Measurements from ENCODE around the gene DNAH2. TPM values are rescaled to one million over a fixed set of nuclear protein-coding genes. Genes with fewer than 3 reads are reported as not detected.

Gene DNAH2
- total RNA-seq, 1 experiment from 2014 or later = 0.15 TPM

DNA sequence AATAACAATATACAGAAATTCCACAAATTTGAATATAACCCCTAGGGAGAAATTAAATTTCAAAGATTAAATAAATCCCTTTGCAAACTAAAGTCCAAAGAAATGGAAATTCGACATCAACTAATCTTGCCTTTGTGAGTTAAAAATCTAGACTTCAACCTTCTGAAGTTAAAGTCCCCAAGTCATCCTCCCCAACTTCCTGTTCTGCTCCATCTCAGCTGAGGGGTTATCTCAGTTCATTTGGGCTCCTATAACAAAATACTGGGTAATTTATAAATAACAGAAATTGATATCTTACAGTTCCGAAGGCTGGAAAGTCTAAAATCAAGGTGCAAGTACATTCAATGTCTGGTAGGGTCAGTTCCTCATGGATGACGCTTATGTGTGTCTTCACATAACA is 93.7 kb downstream of the DNAH2 start:
- Histone ChIP-seq H4K91ac (ENCODE audit: insufficient read length, low read depth, low read length) (no peak overlapping the region), H2AFZ (ENCODE audit: low read length) (no peak overlapping the region), H2AK5ac (ENCODE audit: insufficient read length, low read length) (no peak overlapping the region), H3K9me3 (ENCODE audit: control insufficient read depth, low read depth, low read length) (no peaks in the 10 kb centered on the region), H2BK15ac (ENCODE audit: low read depth, low read length) (no peak overlapping the region), H3K27me3 (ENCODE audit: insufficient read depth, low read length) (no peaks in the 10 kb centered on the region; the same call in 1 of the 2 replicates), H3K9ac (ENCODE audit: extremely low read depth, insufficient read length, low read length) (no peak overlapping the region), H4K20me1 (ENCODE audit: control insufficient read depth, insufficient read depth, insufficient read length) (no peaks in the 10 kb centered on the region), H3K27ac (ENCODE audit: insufficient read length, low read depth, low read length) (no peak overlapping the region), H3K79me2 (ENCODE audit: insufficient read depth, low read length) (no peaks in the 10 kb centered on the region), H2BK12ac (ENCODE audit: insufficient read length, low read depth, low read length) (no peak overlapping the region), H3K79me1 (ENCODE audit: insufficient read depth, low read depth, low read length, poor library complexity, severe bottlenecking) (no peaks in the 10 kb centered on the region), H3K14ac (ENCODE audit: insufficient read depth, low read length) (no peak overlapping the region), H2BK5ac (ENCODE audit: insufficient read length, low read length) (no peak overlapping the region), H3T11ph (ENCODE audit: low read length) (no peak overlapping the region), H3K4me2 (ENCODE audit: insufficient read depth, insufficient read length, low read length) (no peak overlapping the region), H2BK120ac (ENCODE audit: low read depth, low read length, poor library complexity, severe bottlenecking) (no peak overlapping the region), H2BK20ac (ENCODE audit: low read depth, low read length, poor library complexity, severe bottlenecking) (no peak overlapping the region), H4K8ac (replicated peaks; ENCODE audit: insufficient read length, low read depth, low read length) (no peak overlapping the region), H3K56ac (ENCODE audit: insufficient read length, low read depth, low read length) (no peak overlapping the region), H3K23me2 (ENCODE audit: insufficient read length, low read depth, low read length, poor library complexity, severe bottlenecking) (no peaks in the 10 kb centered on the region), H3K4me1 (ENCODE audit: insufficient read depth, low read length) (no peaks in the 10 kb centered on the region), H3K18ac (ENCODE audit: insufficient read length, low read depth, low read length) (no peak overlapping the region), H3K23ac (ENCODE audit: insufficient read length, low read depth, low read length) (no peak overlapping the region), H3K4ac (ENCODE audit: low read depth, low read length) (no peak overlapping the region), H4K5ac (ENCODE audit: insufficient read length, low read depth, low read length) (no peak overlapping the region)
- Mint-ChIP-seq H3K4me1 (peaks cover 0 to 4% of the 10 kb centered on the region in 2 experiments; a peak in 2 of 4 replicates), H3K4me3 (no peak overlapping the region), H3K36me3 (ENCODE audit: insufficient read depth in 1 of 3, low read depth in 3 of 3) (no peaks in the 10 kb centered on the region), H3K9me3 (no peaks in the 10 kb centered on the region), H3K27me3 (ENCODE audit: low read depth) (peaks cover 14% of the 10 kb centered on the region), H3K27ac (no peak overlapping the region)
- no peak for DNase-seq
- TF ChIP-seq, protein P1, sequence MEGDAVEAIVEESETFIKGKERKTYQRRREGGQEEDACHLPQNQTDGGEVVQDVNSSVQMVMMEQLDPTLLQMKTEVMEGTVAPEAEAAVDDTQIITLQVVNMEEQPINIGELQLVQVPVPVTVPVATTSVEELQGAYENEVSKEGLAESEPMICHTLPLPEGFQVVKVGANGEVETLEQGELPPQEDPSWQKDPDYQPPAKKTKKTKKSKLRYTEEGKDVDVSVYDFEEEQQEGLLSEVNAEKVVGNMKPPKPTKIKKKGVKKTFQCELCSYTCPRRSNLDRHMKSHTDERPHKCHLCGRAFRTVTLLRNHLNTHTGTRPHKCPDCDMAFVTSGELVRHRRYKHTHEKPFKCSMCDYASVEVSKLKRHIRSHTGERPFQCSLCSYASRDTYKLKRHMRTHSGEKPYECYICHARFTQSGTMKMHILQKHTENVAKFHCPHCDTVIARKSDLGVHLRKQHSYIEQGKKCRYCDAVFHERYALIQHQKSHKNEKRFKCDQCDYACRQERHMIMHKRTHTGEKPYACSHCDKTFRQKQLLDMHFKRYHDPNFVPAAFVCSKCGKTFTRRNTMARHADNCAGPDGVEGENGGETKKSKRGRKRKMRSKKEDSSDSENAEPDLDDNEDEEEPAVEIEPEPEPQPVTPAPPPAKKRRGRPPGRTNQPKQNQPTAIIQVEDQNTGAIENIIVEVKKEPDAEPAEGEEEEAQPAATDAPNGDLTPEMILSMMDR (conservative IDR thresholded peaks at IDR 0.05) = no peak
- WGBS (ENCODE audit: extremely low coverage, insufficient read length, low lambda C conversion rate) = no CpG with 5 or more reads among the region's 3 CpGs
